T follicular helper cell (primary cell): ENCODE data around the gene LARP4B.

ENCODE experiments used
- DNase-seq: peaks from one replicate; pipeline ENCODE4 v3.0.0-alpha.2; 2020; ENCODE audit warnings: low read depth

The LARP4B gene

DNA sequence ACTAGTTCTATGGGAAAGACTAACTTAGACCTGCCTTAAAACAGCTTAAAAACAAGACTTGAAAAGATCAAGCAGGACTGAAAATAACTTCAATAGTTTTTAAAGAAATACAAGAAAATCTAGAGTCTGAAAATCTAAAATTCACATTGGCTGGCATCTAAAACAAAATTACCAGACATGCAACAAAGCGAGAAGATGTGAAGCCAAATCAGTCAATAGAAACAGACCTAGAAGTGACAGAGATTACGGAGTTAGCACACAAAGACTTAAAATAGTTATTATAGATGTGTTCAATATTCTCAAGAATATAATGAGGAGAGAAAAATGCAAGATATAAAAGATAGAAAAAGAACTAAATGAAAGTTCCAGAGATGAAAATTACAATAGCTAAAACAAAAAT, 163.7 kb downstream of the LARP4B start:
- no peak for DNase-seq

DNA sequence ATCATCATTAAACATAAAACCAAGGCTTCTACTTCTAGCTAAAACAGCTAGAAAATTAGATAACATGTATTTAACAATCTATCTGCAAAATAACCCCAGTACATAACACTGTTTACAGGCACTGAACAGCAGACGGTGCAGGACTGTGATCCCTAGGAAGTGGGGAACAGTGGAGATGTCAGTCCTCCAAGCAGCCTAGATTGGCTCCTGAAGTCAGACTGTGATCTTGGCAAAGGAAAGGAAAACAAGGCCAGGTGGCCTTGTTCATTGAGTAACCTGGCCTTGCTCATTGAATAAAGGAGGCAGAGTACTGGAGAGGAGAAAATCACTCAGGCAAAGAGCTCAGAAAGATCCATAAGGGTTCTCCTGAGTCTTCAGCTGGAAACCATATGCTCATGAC, 164.3 kb downstream of the LARP4B start:
- no peak for DNase-seq

- no peak for DNase-seq
Measured at GRCh38 chr10:761376-761775, 170.1 kb downstream of the LARP4B start.

DNA sequence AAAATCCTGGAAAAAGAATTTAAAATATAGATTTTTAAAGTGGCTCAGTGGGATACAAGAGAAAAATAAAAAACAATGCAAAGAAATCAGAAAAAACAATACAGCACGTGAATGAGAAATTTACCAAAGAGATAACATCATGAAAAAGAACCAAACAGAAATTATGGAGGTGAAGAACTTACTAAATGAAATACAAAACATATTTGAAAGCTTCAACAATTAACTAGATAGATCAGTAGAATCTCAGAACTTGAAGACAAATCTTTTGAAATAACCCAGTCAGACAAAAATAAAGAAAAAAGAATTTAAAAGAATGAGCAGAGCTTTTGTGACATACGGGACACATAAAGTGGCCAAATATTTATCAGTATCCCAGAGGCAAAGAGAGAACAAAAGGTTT, 170.9 kb downstream of the LARP4B start:
- DNase-seq = no peak

DNA sequence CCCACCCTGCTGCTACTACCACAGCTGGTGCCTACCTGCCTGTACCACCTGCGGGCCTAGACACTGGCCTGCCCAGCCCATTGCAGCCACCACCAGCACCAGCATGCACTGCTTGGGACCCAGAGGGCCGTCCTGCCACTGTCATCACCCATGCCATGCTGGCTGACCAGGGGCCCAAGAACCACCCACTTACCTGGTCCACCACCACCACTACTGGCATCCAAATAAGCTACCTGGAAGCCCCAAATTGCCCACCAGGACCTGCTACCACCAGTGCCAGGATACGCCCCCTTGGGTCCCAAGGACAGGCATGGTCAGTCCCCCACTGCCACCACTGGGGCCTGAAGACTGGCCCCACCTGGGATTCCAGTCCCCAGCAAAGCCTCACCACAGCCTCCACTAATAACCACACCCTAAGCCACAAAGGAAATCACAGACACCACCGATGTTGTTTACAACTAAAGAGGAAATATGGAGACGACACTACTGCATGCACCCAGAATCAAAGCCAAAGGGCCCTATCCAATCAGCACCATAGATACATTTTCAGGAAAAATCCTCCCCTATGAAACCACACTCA, 171.5 kb downstream of the LARP4B start:
- DNase-seq = no peak
